Effector memory CD8-positive, alpha-beta T cell (primary cell): ENCODE data around the gene BICC1.
A peak's percentile ranks its signal among the peaks of the same experiment; 100 is the strongest.

ENCODE experiments used
- ATAC-seq: fragments of 150-1000 bp; cut with Tn5 transposase; replicated peaks from 2 replicates; pipeline ENCODE4 v1.10.0; 2021; ENCODE audit warnings: mild to moderate bottlenecking, moderate library complexity
- DNase-seq, 3 experiments: peaks; one replicate each; pipeline ENCODE4 v3.0.0; 2021
- H3K27ac Mint-ChIP-seq, 2 donors: one replicate each; pipeline ENCODE4 v1.8.0; 2022; ENCODE audit warnings: mild to moderate bottlenecking in 2 of 2, mixed read lengths in 2 of 2, moderate library complexity in 2 of 2
- H3K27me3 Mint-ChIP-seq, 2 donors: one replicate each; pipeline ENCODE4 v1.8.0; 2022; ENCODE audit warnings: mixed read lengths in 2 of 2
- H3K36me3 Mint-ChIP-seq: one replicate; pipeline ENCODE4 v1.8.0; 2022; ENCODE audit warnings: mild to moderate bottlenecking, moderate library complexity, mixed read lengths; ENCODE audit not compliant: insufficient read depth
- H3K4me1 Mint-ChIP-seq, 2 donors: one replicate each; pipeline ENCODE4 v1.8.0; 2022; ENCODE audit warnings: low read depth in 2 of 2, mixed read lengths in 2 of 2
- H3K4me3 Mint-ChIP-seq, 2 donors: one replicate each; pipeline ENCODE4 v1.8.0; 2022; ENCODE audit warnings: mild to moderate bottlenecking in 2 of 2, mixed read lengths in 2 of 2, moderate library complexity in 2 of 2
- H3K9me3 Mint-ChIP-seq, 2 donors: one replicate each; pipeline ENCODE4 v1.8.0; 2022; ENCODE audit warnings: mixed read lengths in 2 of 2

The BICC1 gene

GRCh38 chr10:58502956-58503355 is 9.7 kb upstream of the BICC1 start:
- Mint-ChIP-seq H3K27me3 (peaks cover 9 to 11% of the 10 kb centered on the region in 2 donors), H3K4me3 (no peak overlapping the region), H3K27ac (no peak overlapping the region), H3K36me3 (no peaks in the 10 kb centered on the region), H3K4me1 (no peaks in the 10 kb centered on the region), H3K9me3 (no peaks in the 10 kb centered on the region)
- no peak for ATAC-seq
- DNase-seq: no peak

GRCh38 chr10:58508316-58508715 is 4.4 kb upstream of the BICC1 start:
- H3K9me3 Mint-ChIP-seq: no peaks in the 10 kb centered on the region

GRCh38 chr10:58511765-58512490 is 744 bp upstream of the BICC1 start:
- H3K4me1 Mint-ChIP-seq: peaks cover 5% of the 10 kb centered on the region in 2 donors
- H3K4me3 Mint-ChIP-seq: peak overlapping the region; percentile 38 to 57
- no peak overlapping the region for H3K27ac Mint-ChIP-seq
- DNase-seq: no peak
- no peak for ATAC-seq
- H3K27me3 Mint-ChIP-seq: peaks cover 20 to 33% of the 10 kb centered on the region in 2 donors
- no peaks in the 10 kb centered on the region for H3K9me3 Mint-ChIP-seq
- no peaks in the 10 kb centered on the region for H3K36me3 Mint-ChIP-seq

More at GRCh38 chr10:58508316-58508715, 4.4 kb upstream of the BICC1 start:
- Mint-ChIP-seq H3K27me3 (peaks cover 11 to 19% of the 10 kb centered on the region in 2 donors), H3K36me3 (no peaks in the 10 kb centered on the region), H3K4me3 (no peak overlapping the region), H3K27ac (no peak overlapping the region), H3K4me1 (peaks cover 3 to 5% of the 10 kb centered on the region in 2 donors)
- no peak for DNase-seq
- no peak for ATAC-seq

GRCh38 chr10:58513188-58514110 is 777 bp downstream of the BICC1 start:
- ATAC-seq (no peak), DNase-seq (no peak)
- Mint-ChIP-seq H3K4me3 (peak overlapping the region; percentile 54 to 66), H3K4me1 (peaks cover 5% of the 10 kb centered on the region in 2 donors), H3K27me3 (peaks cover 29 to 36% of the 10 kb centered on the region in 2 donors), H3K9me3 (no peaks in the 10 kb centered on the region), H3K36me3 (no peaks in the 10 kb centered on the region), H3K27ac (no peak overlapping the region)

GRCh38 chr10:58514111-58514770 is 1.6 kb downstream of the BICC1 start:
- no peaks in the 10 kb centered on the region for H3K9me3 Mint-ChIP-seq
- peak overlapping the region; percentile 54 to 66 for H3K4me3 Mint-ChIP-seq
- ATAC-seq (no peak), DNase-seq (no peak)
- H3K4me1 Mint-ChIP-seq: peaks cover 5% of the 10 kb centered on the region in 2 donors
- H3K27me3 Mint-ChIP-seq: peaks cover 37% of the 10 kb centered on the region in 2 donors
- H3K27ac Mint-ChIP-seq: no peak overlapping the region
- no peaks in the 10 kb centered on the region for H3K36me3 Mint-ChIP-seq

GRCh38 chr10:58515291-58515941 is 2.7 kb downstream of the BICC1 start:
- H3K4me1 Mint-ChIP-seq: peaks cover 5% of the 10 kb centered on the region in 2 donors
- no peak for DNase-seq
- H3K36me3 Mint-ChIP-seq: no peaks in the 10 kb centered on the region
- H3K9me3 Mint-ChIP-seq: no peaks in the 10 kb centered on the region
- peaks cover 37 to 45% of the 10 kb centered on the region in 2 donors for H3K27me3 Mint-ChIP-seq
- no peak overlapping the region for H3K4me3 Mint-ChIP-seq
- no peak for ATAC-seq
- no peak overlapping the region for H3K27ac Mint-ChIP-seq

GRCh38 chr10:58516119-58516518 is 3.4 kb downstream of the BICC1 start:
- peaks cover 37 to 50% of the 10 kb centered on the region in 2 donors for H3K27me3 Mint-ChIP-seq
- ATAC-seq (no peak), DNase-seq (no peak)
- peaks cover 5% of the 10 kb centered on the region in 2 donors for H3K4me1 Mint-ChIP-seq
- H3K9me3 Mint-ChIP-seq: no peaks in the 10 kb centered on the region
- no peaks in the 10 kb centered on the region for H3K36me3 Mint-ChIP-seq
- no peak overlapping the region for H3K4me3 Mint-ChIP-seq
- no peak overlapping the region for H3K27ac Mint-ChIP-seq

GRCh38 chr10:58516671-58517070 is 4.0 kb downstream of the BICC1 start:
- H3K4me3 Mint-ChIP-seq: no peak overlapping the region
- H3K36me3 Mint-ChIP-seq: no peaks in the 10 kb centered on the region
- peaks cover 37 to 56% of the 10 kb centered on the region in 2 donors for H3K27me3 Mint-ChIP-seq
- ATAC-seq (no peak), DNase-seq (no peak)
- H3K4me1 Mint-ChIP-seq: peaks cover 5% of the 10 kb centered on the region in 2 donors
- H3K27ac Mint-ChIP-seq: no peak overlapping the region
- no peaks in the 10 kb centered on the region for H3K9me3 Mint-ChIP-seq

GRCh38 chr10:58517081-58517480 is 4.4 kb downstream of the BICC1 start:
- H3K27me3 Mint-ChIP-seq: peaks cover 35 to 57% of the 10 kb centered on the region in 2 donors
- no peak for ATAC-seq
- peaks cover 5% of the 10 kb centered on the region in 2 donors for H3K4me1 Mint-ChIP-seq
- DNase-seq: no peak
- H3K27ac Mint-ChIP-seq: no peak overlapping the region
- no peaks in the 10 kb centered on the region for H3K9me3 Mint-ChIP-seq
- no peak overlapping the region for H3K4me3 Mint-ChIP-seq
- no peaks in the 10 kb centered on the region for H3K36me3 Mint-ChIP-seq

- no peak for ATAC-seq
These were observed 5.1 kb downstream of the BICC1 start for GRCh38 chr10:58517491-58518355.

GRCh38 chr10:58518775-58519174 is 6.1 kb downstream of the BICC1 start:
- H3K36me3 Mint-ChIP-seq: no peaks in the 10 kb centered on the region
- H3K27me3 Mint-ChIP-seq: peaks cover 30 to 48% of the 10 kb centered on the region in 2 donors
- H3K4me1 Mint-ChIP-seq: no peaks in the 10 kb centered on the region
- no peaks in the 10 kb centered on the region for H3K9me3 Mint-ChIP-seq
- H3K4me3 Mint-ChIP-seq: no peak overlapping the region
- H3K27ac Mint-ChIP-seq: no peak overlapping the region
- ATAC-seq (no peak), DNase-seq (no peak)

More at GRCh38 chr10:58517491-58518355, 5.1 kb downstream of the BICC1 start:
- DNase-seq: no peak
- peaks cover 0 to 2% of the 10 kb centered on the region in 2 donors for H3K4me1 Mint-ChIP-seq
- peaks cover 33 to 55% of the 10 kb centered on the region in 2 donors for H3K27me3 Mint-ChIP-seq
- no peak overlapping the region for H3K27ac Mint-ChIP-seq
- H3K4me3 Mint-ChIP-seq: no peak overlapping the region
- no peaks in the 10 kb centered on the region for H3K9me3 Mint-ChIP-seq
- no peaks in the 10 kb centered on the region for H3K36me3 Mint-ChIP-seq

- DNase-seq (no peak), ATAC-seq (no peak)
- Mint-ChIP-seq H3K36me3 (no peaks in the 10 kb centered on the region), H3K27ac (no peak overlapping the region), H3K27me3 (peaks cover 0 to 10% of the 10 kb centered on the region in 2 donors), H3K4me3 (no peak overlapping the region), H3K4me1 (no peaks in the 10 kb centered on the region), H3K9me3 (no peaks in the 10 kb centered on the region)
These were observed 16.5 kb downstream of the BICC1 start for GRCh38 chr10:58529077-58529728.
